Endothelial cell of umbilical vein (primary cell): ENCODE data around the gene LRCH3.

Experiments
- CTCF ChIP-seq, 2 donors: IDR thresholded peaks; 1 replicate in 1 of 2; 2 replicates in 1 of 2; pipeline ENCODE4 v1.5.1; 2011; ENCODE audit warnings: low read length in 2 of 2, mild to moderate bottlenecking in 2 of 2, moderate library complexity in 2 of 2, control low read depth in 1 of 2, inconsistent platforms in 1 of 2, low read depth in 1 of 2; ENCODE audit not compliant: insufficient read depth in 1 of 2; ENCODE audit errors: extremely low read depth in 1 of 2
- EZH2 ChIP-seq: IDR thresholded peaks from 2 replicates; pipeline ENCODE4 v1.6.1; 2012; ENCODE audit warnings: borderline replicate concordance, low read depth, mild to moderate bottlenecking, moderate library complexity, low read length, inconsistent platforms; ENCODE audit not compliant: severe bottlenecking
- JUN ChIP-seq: IDR thresholded peaks from 2 replicates; pipeline ENCODE4 v1.6.1; 2011; ENCODE audit warnings: borderline replicate concordance, low read depth; ENCODE audit not compliant: insufficient read length, insufficient read depth
- MYC ChIP-seq: IDR thresholded peaks from one replicate; pipeline ENCODE4 v1.6.1; 2011; ENCODE audit warnings: mild to moderate bottlenecking, low read depth, low read length
- POLR2A ChIP-seq: IDR thresholded peaks from 2 replicates; pipeline ENCODE4 v1.6.1; 2012; ENCODE audit warnings: low read depth, mild to moderate bottlenecking, control low read depth, low read length

- no peak for TF ChIP-seq JUN
- TF ChIP-seq POLR2A, result no peak
- TF ChIP-seq MYC, result no peak
- TF ChIP-seq CTCF (IDR thresholded peaks at IDR 0.05; ENCODE audit: extremely low read depth in 1 of 2, insufficient read depth in 1 of 2, low read depth in 1 of 2, low read length in 2 of 2), result no peak
- no peak for TF ChIP-seq EZH2
Measured at GRCh38 chr3:197748597-197749314, 42.3 kb upstream of the LRCH3 start.
